SK-MEL-5 (cell line): Measurements from ENCODE around the gene CCDC93. TPM values are rescaled to one million over a fixed set of nuclear protein-coding genes. Genes with fewer than 3 reads are reported as not detected.
"Not testable (repeated sequence)": the region's sequence is repeated elsewhere in the genome, so short reads cannot be mapped to it uniquely, and the experiment has no call there.

Experiments used
- DNase-seq: peaks from one replicate; pipeline ENCODE4 v3.0.0-alpha.2; 2016; ENCODE audit warnings: low read depth, low spot score
- in situ Hi-C: cut with HindIII; loops from 2 replicates; pipeline ENCODE4 v1.10.0; 2016; ENCODE audit warnings: low sequenced_read_pairs, high pct_unique_total_duplicates, low pct_unique_long_range_greater_than_20kb
- total RNA-seq: library from RNA; depleted of rRNA; stranded (reverse); fragments of >200 nt; shearing (Covaris generic); gene quantifications from 2 replicates; pipeline ENCODE4 v1.2.3, GENCODE V29; 2014

CCDC93 gene
- total RNA-seq, 1 experiment from 2014 or later, result 20.9 TPM

DNA sequence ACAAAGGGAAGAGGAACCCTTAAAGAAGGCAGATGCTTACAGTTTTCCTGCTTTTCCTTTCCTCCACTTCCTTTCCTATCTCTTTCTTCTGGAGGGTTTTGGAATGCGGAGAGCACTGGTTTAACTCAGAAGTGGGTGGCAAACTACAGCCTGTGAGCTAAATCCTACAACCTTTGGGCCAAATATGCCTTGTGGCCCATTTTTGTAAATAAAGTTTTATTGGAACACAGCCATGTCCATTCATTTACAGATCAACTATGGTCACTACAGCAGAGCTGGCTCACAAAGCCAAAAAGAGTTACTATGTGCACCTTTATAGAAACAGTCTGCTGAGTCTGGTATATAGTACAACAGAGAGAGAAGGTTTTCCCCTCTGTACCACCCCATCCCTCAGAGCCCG lies 69.1 kb downstream of the CCDC93 start:
- in situ Hi-C loops, result no loop called here

DNA sequence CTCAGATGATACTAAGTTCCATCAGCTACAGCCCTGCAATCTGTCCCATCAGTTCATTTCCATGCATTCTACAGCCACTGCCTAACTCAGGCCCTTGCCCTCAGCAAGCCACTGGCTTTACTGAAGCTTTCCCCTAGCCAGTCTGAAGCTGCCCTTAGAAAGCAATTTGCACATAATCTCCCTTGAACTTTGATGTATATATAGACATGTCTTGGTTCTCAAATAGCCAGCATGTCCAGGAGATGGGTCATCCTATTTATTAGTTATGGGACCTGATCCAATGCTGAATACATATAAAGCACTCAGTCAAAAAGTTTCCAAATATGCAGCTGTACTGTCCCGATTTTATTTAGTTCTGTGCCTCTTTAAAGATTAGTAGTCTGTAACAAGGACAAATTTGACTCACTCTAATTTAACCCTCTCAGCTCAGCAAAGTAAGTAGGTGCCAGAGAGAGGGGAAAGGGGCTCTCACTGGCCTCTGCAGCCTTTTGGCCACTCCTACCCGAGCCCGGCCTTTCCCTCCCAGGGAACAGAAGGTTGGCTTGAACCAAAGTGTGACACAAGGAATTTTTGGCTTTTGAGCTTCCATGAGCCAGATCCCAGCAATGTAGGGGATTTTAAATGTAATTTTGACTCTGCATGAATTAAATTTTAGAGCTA lies 70.7 kb downstream of the CCDC93 start:
- in situ Hi-C loops, result no loop called here
- DNase-seq, result no peak

More for the DNA sequence above, 69.1 kb downstream of the CCDC93 start:
- DNase-seq, result no peak

DNA sequence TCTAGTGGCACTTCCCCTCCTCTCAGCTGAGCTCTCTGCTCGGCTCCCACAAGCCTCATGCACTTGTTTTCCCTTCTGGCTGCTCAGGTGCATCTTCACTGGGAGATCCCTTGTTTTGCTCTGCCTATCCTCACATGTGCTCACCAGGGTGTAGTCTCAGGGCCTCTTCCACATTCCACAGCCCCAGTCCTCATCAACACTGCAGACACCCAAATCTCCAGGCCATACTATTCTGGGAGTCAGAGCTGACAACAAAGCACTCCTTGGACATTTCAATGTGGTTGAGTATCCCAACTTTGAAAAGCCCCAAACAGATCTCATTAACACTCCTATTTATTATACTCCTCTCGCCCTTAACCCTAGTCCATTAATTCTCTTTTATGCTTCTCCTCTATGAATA lies 71.3 kb downstream of the CCDC93 start:
- DNase-seq, result no peak
- in situ Hi-C loops, result no loop called here

DNA sequence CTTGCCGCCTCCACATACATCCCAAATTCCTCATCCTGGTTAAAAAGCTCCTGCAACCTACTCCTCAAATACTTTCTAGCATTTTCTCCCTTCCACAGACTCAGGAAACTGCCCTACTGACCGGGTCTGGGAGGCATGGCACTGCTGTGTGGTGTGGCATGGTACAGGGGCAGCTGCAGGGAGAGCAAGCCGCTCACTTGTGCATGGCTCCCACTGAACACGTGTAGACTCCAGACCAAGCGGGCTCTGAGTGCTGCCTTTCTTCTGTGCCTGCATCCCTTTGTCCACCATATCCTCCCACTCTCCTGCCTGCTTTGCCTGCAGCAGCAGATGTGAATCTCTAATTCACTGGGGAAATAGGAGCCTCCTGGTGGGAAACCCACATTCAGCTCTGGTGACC lies 72.2 kb downstream of the CCDC93 start:
- no peak for DNase-seq
- in situ Hi-C loops, result no loop called here

DNA sequence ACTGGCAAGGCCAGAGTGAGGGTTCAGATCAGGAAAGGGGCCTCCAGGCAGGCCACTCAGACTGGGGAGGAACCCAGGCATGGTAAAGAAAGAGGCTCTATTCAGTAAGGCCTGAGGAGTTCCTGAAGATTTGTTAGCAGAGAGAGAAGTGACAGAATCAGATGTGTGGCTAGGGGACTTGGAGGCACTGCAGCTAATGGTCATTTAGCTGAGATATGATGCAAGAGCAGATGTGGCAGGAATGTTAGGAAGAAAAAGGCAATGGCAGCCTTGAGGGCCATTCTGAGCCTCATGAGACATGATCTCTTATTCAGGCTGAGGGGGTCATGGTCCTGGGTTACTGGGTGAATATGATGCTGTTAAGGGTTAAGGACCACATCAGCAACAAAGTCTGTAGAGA lies 73.4 kb downstream of the CCDC93 start:
- in situ Hi-C loops, result no loop called here
- DNase-seq, result no peak

DNA sequence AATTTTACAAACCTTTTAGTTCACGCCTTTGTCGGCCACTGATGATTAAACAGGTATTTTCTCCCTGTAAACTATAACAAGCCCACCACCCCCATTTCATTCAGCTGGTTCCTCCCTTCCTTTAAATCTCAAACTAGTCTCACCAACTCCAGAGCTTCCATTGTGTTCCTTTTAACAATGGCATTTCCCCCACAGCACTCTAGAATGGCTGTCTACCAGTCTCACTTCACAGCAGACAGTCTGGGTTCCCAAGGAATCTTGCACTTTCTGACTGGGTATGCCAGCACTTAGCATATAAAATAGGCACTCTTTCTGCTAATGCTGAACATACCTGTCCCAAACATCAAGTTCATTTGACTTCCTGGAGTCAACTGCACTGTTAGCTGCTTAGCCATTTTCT lies 75.3 kb downstream of the CCDC93 start:
- in situ Hi-C loops, result no loop called here
- DNase-seq, result no peak

DNA sequence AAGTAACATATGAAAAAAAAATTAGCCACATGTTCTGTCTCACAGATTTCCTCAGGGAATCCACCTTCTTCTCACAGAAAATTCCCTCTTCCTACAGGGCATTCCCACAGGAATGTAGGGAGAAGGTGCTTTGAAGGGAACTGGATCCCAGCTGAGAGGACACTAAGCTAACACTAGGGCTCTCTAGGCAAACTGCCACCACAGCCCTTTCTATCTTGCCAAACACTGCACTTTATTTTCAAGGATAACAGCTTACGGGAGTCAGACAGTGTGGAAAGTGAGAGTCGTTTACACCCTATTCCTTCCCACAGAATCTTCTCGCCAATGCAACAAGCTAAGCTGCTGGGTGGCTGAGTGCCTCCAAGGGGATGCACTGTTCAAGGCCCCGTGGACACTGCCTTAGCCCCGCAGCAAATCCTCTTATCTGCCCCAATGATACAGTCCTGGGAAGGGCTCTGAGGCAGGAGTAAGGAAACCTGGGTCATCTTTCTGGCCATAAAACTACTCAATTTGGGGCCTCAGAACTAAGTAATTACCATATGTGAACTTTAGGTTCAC lies 76.9 kb downstream of the CCDC93 start:
- in situ Hi-C loops, result no loop called here
- no peak for DNase-seq

DNA sequence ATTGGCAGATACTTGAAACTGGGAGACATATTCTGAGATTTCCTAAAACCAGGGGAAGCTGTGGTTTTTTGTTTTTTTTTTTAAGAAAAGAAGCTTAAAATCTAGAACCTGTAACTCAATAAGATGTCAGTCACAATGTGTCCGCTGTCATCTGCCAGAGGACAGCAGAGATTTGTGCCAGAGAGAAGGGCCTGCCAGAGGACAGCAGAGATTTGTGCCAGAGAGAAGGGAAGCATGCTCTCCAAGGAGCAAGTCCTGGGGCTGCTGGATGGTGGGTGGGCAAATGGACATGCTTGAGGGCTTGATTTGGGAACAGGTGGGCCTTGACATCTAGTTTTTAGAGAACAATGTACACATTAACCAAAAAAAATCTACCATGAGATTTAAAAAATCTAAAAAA lies 77.9 kb downstream of the CCDC93 start:
- DNase-seq, result no peak
- in situ Hi-C loops, result no loop called here

DNA sequence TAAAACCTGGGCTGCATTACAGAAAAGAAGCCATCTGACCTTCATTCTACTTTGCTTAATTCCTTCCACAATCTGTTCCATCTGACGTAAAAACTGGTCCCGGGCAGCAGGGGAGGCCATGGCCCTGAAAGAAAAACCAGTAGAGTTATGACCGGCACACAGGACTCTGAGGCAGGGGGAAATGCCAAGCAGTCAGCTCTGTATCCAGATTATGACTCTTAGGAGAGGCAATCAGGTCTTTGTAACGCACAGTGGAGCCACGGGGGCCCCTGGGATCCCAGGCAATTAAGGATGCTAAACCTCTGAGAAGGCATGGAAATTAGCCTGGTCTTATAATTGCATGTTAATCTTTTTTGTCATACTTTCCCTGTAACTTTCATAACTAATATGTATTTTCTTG lies 78.4 kb downstream of the CCDC93 start:
- in situ Hi-C loops, result no loop called here
- no peak for DNase-seq

DNA sequence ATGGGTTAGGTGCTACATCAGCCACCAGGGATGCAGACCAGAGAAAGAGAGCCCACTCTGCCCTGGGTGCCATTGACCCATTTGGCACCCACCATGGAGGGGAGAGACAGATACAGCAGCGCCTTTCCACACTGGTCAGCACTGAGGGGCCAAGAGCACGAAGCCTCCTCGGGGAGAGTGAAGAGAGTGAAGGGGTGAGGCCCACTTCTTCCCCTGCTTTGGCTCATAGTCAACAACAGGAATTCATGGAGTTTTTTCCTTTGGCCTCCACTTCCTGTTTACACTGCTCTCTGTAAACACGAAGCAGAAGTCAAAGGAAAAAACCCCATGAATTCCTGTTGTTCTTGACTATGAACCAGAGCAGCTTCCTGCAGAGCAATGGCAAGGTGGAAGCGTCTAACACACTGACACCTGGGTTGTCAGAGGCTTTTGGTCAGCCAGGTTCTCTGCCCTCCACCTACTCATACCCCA lies 80.0 kb downstream of the CCDC93 start:
- no peak for DNase-seq

DNA sequence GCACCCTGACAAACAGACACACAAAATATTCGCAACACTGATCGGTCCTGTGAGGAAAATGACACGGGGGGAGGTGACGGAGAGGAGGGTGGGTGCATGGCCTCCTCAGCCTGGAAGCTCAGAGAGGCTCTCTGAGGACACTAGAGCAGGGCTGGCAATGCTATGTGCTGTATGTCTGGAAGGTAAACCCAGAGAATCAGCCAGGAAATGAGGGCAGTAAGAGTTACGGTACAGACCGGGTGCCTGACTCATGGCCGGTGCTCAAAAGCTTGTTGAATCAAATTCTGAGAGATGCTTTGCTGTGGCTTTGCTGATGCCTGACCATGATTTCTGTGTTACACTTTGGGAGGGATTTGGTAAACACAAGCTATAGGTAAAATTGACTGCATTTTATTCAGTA lies 81.9 kb downstream of the CCDC93 start:
- in situ Hi-C loops, result no loop called here
- no peak for DNase-seq

More for the DNA sequence above, 80.0 kb downstream of the CCDC93 start:
- in situ Hi-C loops, result no loop called here

DNA sequence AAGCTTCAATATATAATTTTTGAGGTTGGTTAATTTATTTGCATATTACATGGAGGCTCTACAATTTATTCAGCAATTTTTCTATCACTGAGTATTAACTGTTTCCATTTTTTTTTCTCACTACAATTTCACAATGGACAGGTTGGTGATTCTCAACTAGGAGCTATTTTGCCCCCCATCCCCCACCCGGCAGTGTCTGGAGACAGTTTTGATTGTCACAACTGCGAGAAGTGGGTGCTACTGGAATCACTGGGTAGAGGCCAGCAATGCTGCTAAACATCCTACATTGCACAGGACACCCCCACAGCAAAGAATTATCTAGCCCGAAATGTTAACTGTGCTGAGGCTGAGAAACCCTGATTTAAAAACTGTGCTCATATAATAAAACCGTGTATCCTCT lies 82.6 kb downstream of the CCDC93 start:
- no peak for DNase-seq
- in situ Hi-C loops, result no loop called here

DNA sequence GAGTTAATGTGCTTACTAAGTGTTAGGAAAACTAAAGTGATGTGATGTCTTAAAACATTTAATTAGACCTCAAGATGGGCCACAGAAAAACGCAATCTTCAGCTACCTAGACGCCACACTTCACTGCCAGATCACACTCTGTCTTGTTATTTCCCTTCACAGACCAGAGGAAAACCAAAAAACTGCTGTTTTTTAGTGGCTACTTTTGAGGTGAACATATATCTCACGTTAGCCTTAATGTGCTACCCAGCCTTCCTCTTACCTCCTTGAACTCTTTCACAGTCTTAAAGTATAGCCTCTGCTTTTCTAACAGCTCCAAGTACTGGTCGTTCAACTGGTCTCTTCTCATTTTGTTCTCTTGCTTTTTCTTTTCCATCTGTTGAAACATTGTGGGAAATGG lies 83.1 kb downstream of the CCDC93 start:
- in situ Hi-C loops, result no loop called here
- no peak for DNase-seq

DNA sequence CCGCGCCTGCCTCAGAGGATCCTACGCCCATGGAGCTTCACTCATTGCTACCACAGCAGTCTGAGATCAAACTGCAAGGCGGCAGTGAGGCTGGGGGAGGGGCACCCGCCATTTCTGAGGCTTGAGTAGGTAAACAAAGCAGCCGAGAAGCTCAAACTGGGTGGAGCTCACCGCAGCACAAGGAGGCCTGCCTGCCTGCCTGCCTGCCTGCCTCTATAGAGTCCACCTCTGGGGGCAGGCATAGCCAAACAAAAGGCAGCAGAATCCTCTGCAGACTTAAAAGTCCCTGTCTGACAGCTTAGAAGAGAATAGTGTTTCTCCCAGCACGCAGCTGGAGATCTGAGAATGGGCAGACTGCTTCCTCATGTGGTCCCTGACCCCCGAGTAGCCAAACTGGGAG lies 90.4 kb downstream of the CCDC93 start:
- in situ Hi-C loops, DNase-seq: not testable (repeated sequence)

DNA sequence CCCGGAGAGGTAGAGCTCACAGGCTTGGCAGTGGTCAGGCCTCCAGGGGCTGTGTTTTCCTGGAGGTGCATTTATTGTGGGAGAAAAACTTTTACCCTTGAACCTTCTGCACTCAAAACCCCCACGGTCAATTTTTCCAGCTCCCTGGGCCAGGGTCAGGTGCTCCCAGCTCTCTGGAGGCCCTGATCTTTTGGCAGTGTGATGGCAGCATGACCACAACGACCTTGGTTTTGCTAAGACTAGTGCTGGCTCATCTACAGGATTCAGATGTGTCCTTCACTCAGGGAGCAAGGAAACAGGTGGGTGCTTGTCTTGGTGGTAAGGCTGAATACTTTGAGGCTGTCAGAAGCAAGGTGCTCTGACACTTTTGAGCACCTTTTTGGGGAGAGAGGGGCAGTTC lies 92.3 kb downstream of the CCDC93 start:
- DNase-seq, result no peak
- in situ Hi-C loops, result no loop called here

DNA sequence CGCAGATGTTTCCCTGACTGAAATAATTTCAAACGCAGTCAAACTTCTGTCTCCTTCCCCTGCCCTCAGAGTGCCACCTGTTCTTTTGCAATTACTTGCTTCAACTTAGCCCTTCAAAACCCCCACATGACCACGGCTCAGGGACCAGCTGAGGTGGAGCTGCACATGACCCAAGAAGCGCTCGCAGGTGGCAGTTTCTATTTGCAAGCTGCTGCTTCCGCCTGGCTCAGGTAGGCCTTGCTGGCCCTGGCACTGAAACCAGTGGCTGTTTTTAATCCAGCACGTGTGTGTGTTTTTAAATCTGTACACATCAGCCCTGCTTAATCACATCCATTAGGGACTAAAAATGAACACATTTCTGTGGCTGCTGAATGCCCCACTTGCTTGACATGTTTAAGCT lies 95.3 kb downstream of the CCDC93 start:
- in situ Hi-C loops, result no loop called here
- DNase-seq, result no peak

DNA sequence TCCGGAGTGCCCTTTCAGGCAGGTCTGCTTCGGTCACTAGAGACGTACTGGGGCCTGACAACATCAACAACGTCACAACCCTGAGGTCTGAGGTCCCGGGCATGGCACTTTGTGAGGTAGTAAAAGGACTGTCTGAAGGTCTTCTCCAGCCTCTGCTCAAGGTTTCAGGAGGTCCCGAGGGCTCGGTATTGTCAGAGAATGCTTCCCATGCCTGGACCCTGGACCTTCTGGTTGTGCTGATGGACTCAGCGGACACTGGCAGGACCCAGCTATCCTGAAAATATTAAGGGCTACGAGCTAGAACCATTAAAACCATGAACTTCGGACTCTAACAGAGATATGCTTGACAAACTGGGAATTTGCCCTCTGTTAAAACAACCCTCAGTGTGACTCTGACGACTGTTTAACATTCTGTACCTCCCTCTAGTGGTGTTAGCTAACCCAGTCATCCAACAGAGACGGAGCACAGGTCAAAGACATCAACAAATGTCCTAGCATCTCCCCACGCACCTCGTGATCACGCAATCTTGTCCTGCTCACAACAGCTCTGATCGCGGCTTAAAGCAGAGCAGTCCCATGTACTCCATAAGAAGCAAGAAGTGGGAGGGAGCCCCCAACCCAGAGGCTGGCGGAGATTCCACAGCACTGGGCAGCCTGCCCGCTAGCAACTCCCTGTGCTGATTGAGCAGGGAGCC lies 96.5 kb downstream of the CCDC93 start:
- peak; percentile 17 for DNase-seq
- in situ Hi-C loops, result no loop called here

DNA sequence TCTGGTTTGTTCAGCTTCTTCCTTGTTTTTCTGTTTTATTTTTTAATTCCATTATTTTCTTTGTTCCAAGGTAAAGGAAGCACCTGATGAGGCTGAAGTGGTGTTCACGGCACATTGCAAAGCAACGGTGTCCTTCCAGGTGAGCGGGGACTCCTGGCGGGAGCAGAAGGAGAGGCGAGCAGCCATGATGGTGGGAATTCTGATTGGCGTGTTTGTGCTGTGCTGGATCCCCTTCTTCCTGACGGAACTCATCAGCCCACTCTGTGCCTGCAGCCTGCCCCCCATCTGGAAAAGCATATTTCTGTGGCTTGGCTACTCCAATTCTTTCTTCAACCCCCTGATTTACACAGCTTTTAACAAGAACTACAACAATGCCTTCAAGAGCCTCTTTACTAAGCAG lies 110.9 kb downstream of the CCDC93 start:
- in situ Hi-C loops, result no loop called here
- no peak for DNase-seq

DNA sequence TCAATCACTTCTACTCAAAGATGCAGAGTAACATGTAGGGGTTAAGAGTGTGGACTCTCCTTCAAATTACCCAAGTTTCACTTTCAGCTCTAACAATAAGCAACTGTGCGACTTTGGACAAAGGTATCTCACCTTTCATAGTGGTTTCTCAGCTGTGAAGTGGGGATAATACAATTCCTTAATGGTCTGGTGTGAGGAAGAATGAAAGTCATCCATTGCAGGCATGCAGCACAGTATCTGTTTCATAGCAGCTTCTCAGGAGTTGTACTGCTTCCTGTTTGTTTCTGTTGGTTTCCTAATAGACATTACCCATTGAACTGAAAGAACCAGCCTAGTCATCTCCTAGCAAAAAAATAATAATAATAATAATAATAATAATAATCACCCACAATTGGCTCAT lies 125.0 kb downstream of the CCDC93 start:
- DNase-seq, result no peak
- in situ Hi-C loops, result no loop called here
